Occipital lobe (tissue), 2 donors: Measurements from ENCODE around the gene TBC1D20. TPM values are rescaled to one million over a fixed set of nuclear protein-coding genes. Genes with fewer than 3 reads are reported as not detected.

Source experiments
- DNase-seq: peaks from one replicate; lab custom pipeline; 2025; lab: John Stamatoyannopoulos, UW
- total RNA-seq: library from RNA; depleted of rRNA; stranded (reverse); fragments of >200 nt; gene quantifications from one replicate; pipeline ENCODE4 v1.2.3, GENCODE V29; 2014

TBC1D20 gene
- total RNA-seq, 1 donor from 2014 or later = 15.4 TPM

- no peak for DNase-seq
Observed at GRCh38 chr20:438571-439469, 23.5 kb downstream of the TBC1D20 start.

- DNase-seq = no peak
Observed at GRCh38 chr20:437787-438486, 24.4 kb downstream of the TBC1D20 start.

GRCh38 chr20:436476-436875, 25.9 kb downstream of the TBC1D20 start:
- DNase-seq = no peak

- DNase-seq = no peak
Observed at GRCh38 chr20:435558-435957, 26.8 kb downstream of the TBC1D20 start.

- no peak for DNase-seq
Observed at GRCh38 chr20:434661-435419, 27.5 kb downstream of the TBC1D20 start.

GRCh38 chr20:434221-434620, 28.1 kb downstream of the TBC1D20 start:
- DNase-seq = no peak

GRCh38 chr20:433300-433975, 28.9 kb downstream of the TBC1D20 start:
- no peak for DNase-seq

- DNase-seq = no peak
Observed at GRCh38 chr20:432677-433299, 29.5 kb downstream of the TBC1D20 start.

- no peak for DNase-seq
Observed at GRCh38 chr20:432208-432607, 30.1 kb downstream of the TBC1D20 start.

- DNase-seq = peak; percentile 55
Observed at GRCh38 chr20:431012-431904, 31.1 kb downstream of the TBC1D20 start.

GRCh38 chr20:430091-430999, 32.0 kb downstream of the TBC1D20 start:
- DNase-seq = no peak

GRCh38 chr20:428658-429200, 33.6 kb downstream of the TBC1D20 start:
- no peak for DNase-seq

- no peak for DNase-seq
Observed at GRCh38 chr20:427849-428657, 34.3 kb downstream of the TBC1D20 start.

- no peak for DNase-seq
Observed at GRCh38 chr20:427401-427800, 34.9 kb downstream of the TBC1D20 start.

- DNase-seq = no peak
Observed at GRCh38 chr20:426566-426965, 35.8 kb downstream of the TBC1D20 start.

GRCh38 chr20:421685-422250, 40.6 kb downstream of the TBC1D20 start:
- DNase-seq = no peak
